PC-9 (cell line): ENCODE data around the gene PPP4R3A. TPM values are rescaled to one million over a fixed set of nuclear protein-coding genes. Genes with fewer than 3 reads are reported as not detected.

ENCODE experiments used
- BruUV-seq: library from RNA; stranded (reverse); fragments of 400-500 nt; replicated peaks from 2 replicates; lab custom pipeline; 2021; lab: Mats Ljungman, UMichigan
- CTCF ChIA-PET: fragments of 300-600 bp; sonication (Branson Sonifier 250); formaldehyde crosslinking; loops from one replicate; lab custom pipeline; 2022; ENCODE audit warnings: antibody characterized with exemption; lab: Charles Lee
- POLR2A ChIA-PET: fragments of 300-600 bp; sonication (Branson Sonifier 250); formaldehyde crosslinking; loops from one replicate; lab custom pipeline; 2022; ENCODE audit warnings: antibody characterized with exemption; ENCODE audit not compliant: unreplicated experiment; lab: Charles Lee
- DNase-seq, 2 experiments: peaks; one replicate each; pipeline versions ENCODE4 v3.0.0 to v3.0.0-alpha.2; 2015 to 2022; ENCODE audit warnings: mixed read lengths in 1 of 2
- H2AFZ ChIP-seq: fragments of 200-600 bp; sonication (generic); 2 replicates; pipeline ENCODE4 v1.8.1; 2017; ENCODE audit warnings: antibody characterized with exemption
- H3F3A ChIP-seq: fragments of 200-600 bp; sonication (generic); 2 replicates; pipeline ENCODE4 v1.8.1; 2017; ENCODE audit warnings: antibody characterized with exemption, mild to moderate bottlenecking, low read depth; ENCODE audit not compliant: insufficient read depth
- H3K27ac ChIP-seq: fragments of 200-600 bp; sonication (generic); 2 replicates; pipeline ENCODE4 v1.6.1; 2016; ENCODE audit warnings: mixed run types
- H3K27me3 ChIP-seq: fragments of 200-600 bp; sonication (generic); 2 replicates; pipeline ENCODE4 v1.6.1; 2016; ENCODE audit warnings: low read depth, mixed run types; ENCODE audit not compliant: insufficient read depth
- H3K36me3 ChIP-seq: fragments of 200-600 bp; sonication (generic); 2 replicates; pipeline ENCODE4 v1.6.1; 2016; ENCODE audit warnings: low read depth, mixed run types
- H3K4me1 ChIP-seq: fragments of 200-600 bp; sonication (generic); replicated peaks from 2 replicates; pipeline ENCODE4 v1.6.1; 2016; ENCODE audit warnings: mixed run types; ENCODE audit not compliant: insufficient read depth
- H3K4me2 ChIP-seq: fragments of 200-600 bp; sonication (generic); 2 replicates; pipeline ENCODE4 v1.6.1; 2017; ENCODE audit warnings: mixed run types
- H3K4me3 ChIP-seq: fragments of 200-600 bp; sonication (generic); 2 replicates; pipeline ENCODE4 v1.6.1; 2016; ENCODE audit warnings: mixed run types
- H3K79me2 ChIP-seq: fragments of 200-600 bp; sonication (generic); 2 replicates; pipeline ENCODE4 v1.6.1; 2017; ENCODE audit warnings: low read depth, mixed run types
- H3K9me2 ChIP-seq: fragments of 200-600 bp; sonication (generic); 2 replicates; pipeline ENCODE4 v1.8.1; 2017; ENCODE audit warnings: mild to moderate bottlenecking; ENCODE audit not compliant: insufficient read depth
- H3K9me3 ChIP-seq: fragments of 200-600 bp; sonication (generic); 2 replicates; pipeline ENCODE4 v1.8.1; 2016; ENCODE audit warnings: low read depth; ENCODE audit not compliant: insufficient read depth
- H4K20me1 ChIP-seq: fragments of 200-600 bp; sonication (generic); 2 replicates; pipeline ENCODE4 v1.8.1; 2017; ENCODE audit not compliant: insufficient read depth
- EZH2 ChIP-seq: fragments of 200-600 bp; sonication (generic); IDR thresholded peaks from 2 replicates; pipeline ENCODE4 v1.8.0; 2017; ENCODE audit warnings: antibody characterized with exemption, low read depth
- intact Hi-C: fragments of 100-400 bp; cut with micrococcal nuclease; formaldehyde crosslinking; loops from one replicate; pipeline ENCODE4 v1.10.0; 2022; ENCODE audit not compliant: unreplicated experiment
- total RNA-seq: library from RNA; stranded (reverse); gene quantifications from 2 replicates; pipeline ENCODE4 v1.2.3, GENCODE V29; 2021
- TF ChIP-seq, protein P1 (sequence below): fragments of 200-600 bp; sonication (generic); conservative IDR thresholded peaks from 2 replicates; pipeline ENCODE4 v1.6.1; 2017; ENCODE audit warnings: mixed run types, antibody characterized with exemption, mild to moderate bottlenecking, moderate library complexity

Gene PPP4R3A
- total RNA-seq, 1 experiment from 2014 or later, result 14.8 TPM

DNA sequence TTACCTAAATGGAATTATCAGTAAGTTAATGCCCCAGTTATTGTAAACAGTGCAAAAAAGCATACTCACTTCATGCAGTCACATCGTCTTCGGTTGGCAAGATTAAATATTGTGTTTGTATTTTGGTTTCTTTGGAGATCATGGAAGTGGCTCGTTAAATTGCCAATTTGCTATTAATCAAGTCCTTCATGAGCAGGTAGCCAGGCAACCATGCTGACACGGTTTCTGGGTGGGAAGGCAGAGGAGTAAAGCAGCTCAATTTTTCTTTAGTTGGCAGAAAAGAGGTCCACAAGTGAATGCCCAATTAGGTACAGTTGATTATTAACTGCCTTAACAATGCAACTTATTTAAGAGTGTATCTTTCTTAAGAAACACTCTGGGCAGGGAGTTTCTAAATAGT lies 43.9 kb downstream of the PPP4R3A start:
- ChIA-PET POLR2A (no interaction called here), CTCF (no interaction called here)
- Histone ChIP-seq H3K36me3 (peaks cover 17% of the 10 kb centered on the region), H3K4me2 (no peak overlapping the region), H2AFZ (no peak overlapping the region), H3K9me2 (no peaks in the 10 kb centered on the region), H3K27ac (no peak overlapping the region), H3K79me2 (no peaks in the 10 kb centered on the region), H3K9me3 (no peaks in the 10 kb centered on the region), H3K27me3 (no peaks in the 10 kb centered on the region), H3F3A (no peaks in the 10 kb centered on the region), H3K4me3 (no peak overlapping the region), H4K20me1 (0 out of 2 replicates have a peak, but pooled peaks cover 2% of the 10 kb centered on the region), H3K4me1 (no peaks in the 10 kb centered on the region)
- BruUV-seq, result no TSS peak
- DNase-seq, result no peak
- intact Hi-C loops, result no loop called here
- TF ChIP-seq, protein P1, sequence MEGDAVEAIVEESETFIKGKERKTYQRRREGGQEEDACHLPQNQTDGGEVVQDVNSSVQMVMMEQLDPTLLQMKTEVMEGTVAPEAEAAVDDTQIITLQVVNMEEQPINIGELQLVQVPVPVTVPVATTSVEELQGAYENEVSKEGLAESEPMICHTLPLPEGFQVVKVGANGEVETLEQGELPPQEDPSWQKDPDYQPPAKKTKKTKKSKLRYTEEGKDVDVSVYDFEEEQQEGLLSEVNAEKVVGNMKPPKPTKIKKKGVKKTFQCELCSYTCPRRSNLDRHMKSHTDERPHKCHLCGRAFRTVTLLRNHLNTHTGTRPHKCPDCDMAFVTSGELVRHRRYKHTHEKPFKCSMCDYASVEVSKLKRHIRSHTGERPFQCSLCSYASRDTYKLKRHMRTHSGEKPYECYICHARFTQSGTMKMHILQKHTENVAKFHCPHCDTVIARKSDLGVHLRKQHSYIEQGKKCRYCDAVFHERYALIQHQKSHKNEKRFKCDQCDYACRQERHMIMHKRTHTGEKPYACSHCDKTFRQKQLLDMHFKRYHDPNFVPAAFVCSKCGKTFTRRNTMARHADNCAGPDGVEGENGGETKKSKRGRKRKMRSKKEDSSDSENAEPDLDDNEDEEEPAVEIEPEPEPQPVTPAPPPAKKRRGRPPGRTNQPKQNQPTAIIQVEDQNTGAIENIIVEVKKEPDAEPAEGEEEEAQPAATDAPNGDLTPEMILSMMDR, result no peak
- TF ChIP-seq EZH2, result no peak

DNA sequence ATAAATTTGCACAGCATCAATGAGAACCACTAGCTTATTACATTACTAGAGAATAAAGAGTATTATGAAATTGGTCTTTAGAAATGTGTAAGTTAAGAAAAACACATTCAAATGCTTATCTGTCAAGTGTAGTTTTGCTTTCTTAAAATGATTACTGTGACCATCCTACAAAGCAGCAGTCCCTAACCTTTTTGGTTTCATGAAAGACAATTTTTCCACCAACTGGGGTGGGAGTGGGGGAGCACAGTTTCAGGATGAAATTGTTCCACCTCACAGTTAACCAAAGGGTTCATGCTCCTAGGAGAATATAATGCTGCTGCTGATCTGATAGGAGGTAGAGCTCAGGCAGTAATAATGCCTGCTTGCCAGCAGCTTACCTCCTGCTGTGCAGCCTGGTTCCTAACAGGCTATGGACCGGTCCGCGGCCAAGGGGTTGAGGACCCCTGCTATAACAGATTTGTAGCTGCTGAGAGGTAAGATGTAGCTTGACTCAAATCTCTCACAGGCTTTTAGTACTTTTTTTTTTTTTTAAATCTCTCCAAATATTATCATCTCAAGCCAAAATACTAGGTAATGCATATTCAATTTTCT lies 45.4 kb downstream of the PPP4R3A start:
- Histone ChIP-seq H3K4me3 (no peak overlapping the region), H4K20me1 (0 out of 2 replicates have a peak, but pooled peaks cover 2% of the 10 kb centered on the region), H3K27ac (no peak overlapping the region), H3K79me2 (no peaks in the 10 kb centered on the region), H3K27me3 (no peaks in the 10 kb centered on the region), H3K4me2 (no peak overlapping the region), H2AFZ (no peak overlapping the region), H3K4me1 (no peaks in the 10 kb centered on the region), H3K9me2 (no peaks in the 10 kb centered on the region), H3F3A (no peaks in the 10 kb centered on the region), H3K9me3 (no peaks in the 10 kb centered on the region), H3K36me3 (peaks cover 17% of the 10 kb centered on the region)
- CTCF ChIA-PET, result no interaction called here
- intact Hi-C loops, result no loop called here
- POLR2A ChIA-PET, result interaction anchor here (0.7 kb wide), 1 partner anchor 47 kb away, joined by 8 read pairs; no protein-coding TSS in a partner anchor
- DNase-seq, result no peak
- TF ChIP-seq, protein P1, result no peak
- no peak for TF ChIP-seq EZH2
- BruUV-seq, result no TSS peak

- no peaks in the 10 kb centered on the region for H3K79me2 ChIP-seq
- CTCF ChIA-PET, result no interaction called here
- no peaks in the 10 kb centered on the region for H3K27me3 ChIP-seq
- BruUV-seq, result no TSS peak
- H4K20me1 ChIP-seq, result no peaks in the 10 kb centered on the region
- H3K27ac ChIP-seq, result no peak overlapping the region
- H3K9me2 ChIP-seq, result no peaks in the 10 kb centered on the region
- H3K4me1 ChIP-seq, result no peaks in the 10 kb centered on the region
- no peak for DNase-seq
- no peaks in the 10 kb centered on the region for H3F3A ChIP-seq
- H3K4me3 ChIP-seq, result no peak overlapping the region
- peaks cover 12% of the 10 kb centered on the region for H3K36me3 ChIP-seq
- intact Hi-C loops, result no loop called here
- no peaks in the 10 kb centered on the region for H3K9me3 ChIP-seq
- no peak for TF ChIP-seq EZH2
- TF ChIP-seq, protein P1, result no peak
- H2AFZ ChIP-seq, result no peak overlapping the region
- POLR2A ChIA-PET, result no interaction called here
- no peak overlapping the region for H3K4me2 ChIP-seq
These were observed 51.5 kb downstream of the PPP4R3A start for GRCh38 chr14:91458612-91459011.
